Measurements from ENCODE around the gene CREB3L1. TPM values are rescaled to one million over a fixed set of nuclear protein-coding genes. Genes with fewer than 3 reads are reported as not detected.

CREB3L1 gene
- total and polyA plus RNA-seq, 2 experiments from 2014 or later = 22.9 to 275 TPM

GRCh38 chr11:46342239-46342638 is 64.8 kb downstream of the CREB3L1 start:
- Histone ChIP-seq H3K36me3 (replicated peaks; ENCODE audit: insufficient read depth, low read depth) (no peaks in the 10 kb centered on the region), H3K9me3 (ENCODE audit: low read depth) (no peaks in the 10 kb centered on the region), H3K4me1 (ENCODE audit: insufficient read depth) (peaks cover 29% of the 10 kb centered on the region), H3K79me2 (no peaks in the 10 kb centered on the region), H3K27ac (peak overlapping the region; percentile 42), H3K9me2 (replicated peaks; ENCODE audit: insufficient read depth) (no peaks in the 10 kb centered on the region), H3K4me2 (no peak overlapping the region), H4K20me1 (ENCODE audit: insufficient read depth, poor library complexity, severe bottlenecking) (no peaks in the 10 kb centered on the region), H2AFZ (no peak overlapping the region), H3K27me3 (no peaks in the 10 kb centered on the region), H3K4me3 (no peak overlapping the region)
- DNase-seq (ENCODE audit: low spot score) = peak; percentile 56
- 44% methylated on average over 5 of the region's 5 CpGs for WGBS (ENCODE audit: low lambda C conversion rate, missing lambda C conversion rate)
- TF ChIP-seq CTCF (IDR thresholded peaks at IDR 0.05; ENCODE audit: poor library complexity) = no peak
- no peak for TF ChIP-seq EZH2phosphoT487 (IDR thresholded peaks at IDR 0.05; ENCODE audit: low read depth, severe bottlenecking, unreplicated experiment)
- no peak for TF ChIP-seq EZH2 (IDR thresholded peaks at IDR 0.05; ENCODE audit: borderline replicate concordance)

- no peak overlapping the region for H2AFZ ChIP-seq
- DNase-seq (ENCODE audit: low spot score) = no peak
- TF ChIP-seq EZH2phosphoT487 (IDR thresholded peaks at IDR 0.05; ENCODE audit: low read depth, severe bottlenecking, unreplicated experiment) = no peak
- no peak for TF ChIP-seq EZH2 (IDR thresholded peaks at IDR 0.05; ENCODE audit: borderline replicate concordance)
- TF ChIP-seq CTCF (IDR thresholded peaks at IDR 0.05; ENCODE audit: poor library complexity) = no peak
- 84% methylated on average over 3 of the region's 3 CpGs for WGBS (ENCODE audit: low lambda C conversion rate, missing lambda C conversion rate)
- H3K79me2 ChIP-seq = peaks cover 10% of the 10 kb centered on the region
- no peak overlapping the region for H3K4me3 ChIP-seq
- no peaks in the 10 kb centered on the region for H3K9me2 ChIP-seq (replicated peaks; ENCODE audit: insufficient read depth)
- H3K4me1 ChIP-seq (ENCODE audit: insufficient read depth) = peaks cover 33% of the 10 kb centered on the region
- no peak overlapping the region for H3K27ac ChIP-seq
- no peaks in the 10 kb centered on the region for H3K27me3 ChIP-seq
- no peaks in the 10 kb centered on the region for H4K20me1 ChIP-seq (ENCODE audit: insufficient read depth, poor library complexity, severe bottlenecking)
- H3K4me2 ChIP-seq = no peak overlapping the region
- H3K36me3 ChIP-seq (replicated peaks; ENCODE audit: insufficient read depth, low read depth) = no peaks in the 10 kb centered on the region
- no peaks in the 10 kb centered on the region for H3K9me3 ChIP-seq (ENCODE audit: low read depth)
Observed at GRCh38 chr11:46343520-46343919, 66.1 kb downstream of the CREB3L1 start.

- Histone ChIP-seq H3K4me3 (no peak overlapping the region), H3K4me2 (no peak overlapping the region), H3K36me3 (replicated peaks; ENCODE audit: insufficient read depth, low read depth) (no peaks in the 10 kb centered on the region), H3K27me3 (no peaks in the 10 kb centered on the region), H4K20me1 (ENCODE audit: insufficient read depth, poor library complexity, severe bottlenecking) (peaks cover 5% of the 10 kb centered on the region), H3K9me2 (replicated peaks; ENCODE audit: insufficient read depth) (no peaks in the 10 kb centered on the region), H3K4me1 (ENCODE audit: insufficient read depth) (peaks cover 25% of the 10 kb centered on the region), H3K9me3 (ENCODE audit: low read depth) (no peaks in the 10 kb centered on the region), H3K79me2 (peaks cover 25% of the 10 kb centered on the region), H3K27ac (no peak overlapping the region), H2AFZ (no peak overlapping the region)
- TF ChIP-seq EZH2phosphoT487 (IDR thresholded peaks at IDR 0.05; ENCODE audit: low read depth, severe bottlenecking, unreplicated experiment) (no peak), EZH2 (IDR thresholded peaks at IDR 0.05; ENCODE audit: borderline replicate concordance) (no peak), CTCF (IDR thresholded peaks at IDR 0.05; ENCODE audit: poor library complexity) (no peak)
- DNase-seq (ENCODE audit: low spot score) = no peak
- WGBS (ENCODE audit: low lambda C conversion rate, missing lambda C conversion rate) = 88% methylated on average over 8 of the region's 20 CpGs
Observed at GRCh38 chr11:46345131-46345597, 67.7 kb downstream of the CREB3L1 start.
